Measurements from ENCODE around the gene EVA1C. TPM values are rescaled to one million over a fixed set of nuclear protein-coding genes. Genes with fewer than 3 reads are reported as not detected.

The EVA1C gene
- polyA plus RNA-seq, 1 experiment, result 9.6 TPM

DNA sequence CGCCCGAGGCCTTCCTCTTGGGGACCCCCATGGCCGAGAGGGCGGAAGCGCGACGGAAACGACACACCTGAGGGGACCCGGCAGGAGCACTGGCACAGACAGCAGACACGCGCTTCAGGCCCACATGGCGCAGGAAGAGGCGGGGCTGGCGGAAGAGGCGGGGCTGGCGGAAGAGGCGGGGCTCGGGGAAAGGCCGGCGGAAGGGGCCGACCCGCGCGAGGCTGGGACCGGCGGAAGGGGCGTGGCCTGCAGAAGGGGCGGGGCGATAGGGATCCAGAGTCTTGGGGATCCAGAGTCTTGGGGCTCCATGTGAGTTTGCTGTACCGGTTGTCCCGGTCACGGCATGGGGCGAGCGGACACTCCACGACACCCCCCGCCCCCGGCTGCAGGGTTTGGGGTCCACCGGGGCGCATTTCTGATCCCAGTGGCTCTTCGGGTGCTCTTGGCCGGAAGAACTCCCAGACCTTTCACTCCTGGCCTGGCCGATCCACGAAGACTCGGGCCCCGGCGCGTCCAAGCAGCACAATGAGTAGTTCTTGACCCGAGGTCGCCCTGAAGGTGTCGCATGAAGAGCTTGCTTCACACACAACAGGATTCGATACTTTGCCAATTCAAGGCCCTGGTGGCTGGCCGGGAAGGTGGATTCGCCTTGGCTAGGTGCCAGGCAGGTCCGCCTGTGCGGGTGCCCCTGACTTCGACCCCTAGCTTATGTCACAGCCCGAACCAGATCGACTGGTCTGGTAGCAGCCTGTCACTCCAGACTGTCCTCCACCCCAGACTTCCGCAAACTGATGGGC lies 19.4 kb upstream of the EVA1C start, which contains the start of gene URB1:
Gene URB1, minus strand, starts transcription at position 133 of the 797 bp plus-strand sequence. Its CDS starts 102 bp downstream, at position 31.
- DNase-seq (ENCODE audit: low read depth), result no peak
- ChIA-PET POLR2A (no interaction called here), CTCF (interaction anchor here (0.7 to 2.1 kb wide), 8 partner anchors 9 to 208 kb away, joined by 3 to 7 read pairs (median 3); no protein-coding TSS in a partner anchor)
- Histone ChIP-seq H3K4me3 (ENCODE audit: low read depth, low read length) (peak within 1 kb of the TSS; percentile 58), H3K36me3 (ENCODE audit: control insufficient read depth, insufficient read depth, low read length) (no peaks in the 10 kb centered on the region), H3K27me3 (ENCODE audit: control insufficient read depth, insufficient read depth, low read length) (no peaks in the 10 kb centered on the region; the same call in 1 of the 2 replicates)
- TF ChIP-seq, protein P1, sequence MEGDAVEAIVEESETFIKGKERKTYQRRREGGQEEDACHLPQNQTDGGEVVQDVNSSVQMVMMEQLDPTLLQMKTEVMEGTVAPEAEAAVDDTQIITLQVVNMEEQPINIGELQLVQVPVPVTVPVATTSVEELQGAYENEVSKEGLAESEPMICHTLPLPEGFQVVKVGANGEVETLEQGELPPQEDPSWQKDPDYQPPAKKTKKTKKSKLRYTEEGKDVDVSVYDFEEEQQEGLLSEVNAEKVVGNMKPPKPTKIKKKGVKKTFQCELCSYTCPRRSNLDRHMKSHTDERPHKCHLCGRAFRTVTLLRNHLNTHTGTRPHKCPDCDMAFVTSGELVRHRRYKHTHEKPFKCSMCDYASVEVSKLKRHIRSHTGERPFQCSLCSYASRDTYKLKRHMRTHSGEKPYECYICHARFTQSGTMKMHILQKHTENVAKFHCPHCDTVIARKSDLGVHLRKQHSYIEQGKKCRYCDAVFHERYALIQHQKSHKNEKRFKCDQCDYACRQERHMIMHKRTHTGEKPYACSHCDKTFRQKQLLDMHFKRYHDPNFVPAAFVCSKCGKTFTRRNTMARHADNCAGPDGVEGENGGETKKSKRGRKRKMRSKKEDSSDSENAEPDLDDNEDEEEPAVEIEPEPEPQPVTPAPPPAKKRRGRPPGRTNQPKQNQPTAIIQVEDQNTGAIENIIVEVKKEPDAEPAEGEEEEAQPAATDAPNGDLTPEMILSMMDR (IDR thresholded peaks at IDR 0.05; ENCODE audit: insufficient read depth, low read depth, low read length), result 0 out of 2 replicates have a peak, but pooled peaks have one; percentile 2

DNA sequence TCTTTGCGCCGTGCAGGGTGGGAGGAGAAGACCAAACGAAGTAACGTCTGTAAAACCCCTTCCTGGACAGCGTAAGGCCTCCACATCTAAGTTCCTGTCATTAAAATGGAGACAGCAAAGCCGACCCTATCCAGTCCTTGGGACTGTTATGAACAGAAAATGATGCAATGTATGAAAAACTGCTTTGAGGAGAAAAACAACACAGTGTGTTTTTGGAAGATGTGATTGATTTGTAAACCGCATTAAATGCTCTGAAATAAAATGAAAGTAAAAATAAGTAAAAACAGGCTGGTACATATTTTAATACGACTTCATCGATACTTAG lies 18.9 kb upstream of the EVA1C start:
- no peaks in the 10 kb centered on the region; the same call in 1 of the 2 replicates for H3K27me3 ChIP-seq (ENCODE audit: control insufficient read depth, insufficient read depth, low read length)
- no peaks in the 10 kb centered on the region for H3K36me3 ChIP-seq (ENCODE audit: control insufficient read depth, insufficient read depth, low read length)
- ChIA-PET CTCF (interaction anchor here (0.7 to 1.4 kb wide), 4 partner anchors 8 to 208 kb away, joined by 3 to 4 read pairs (median 3); no protein-coding TSS in a partner anchor), POLR2A (no interaction called here)
- TF ChIP-seq, protein P1 (IDR thresholded peaks at IDR 0.05; ENCODE audit: insufficient read depth, low read depth, low read length), result no peak
- peak overlapping the region; percentile 58 for H3K4me3 ChIP-seq (ENCODE audit: low read depth, low read length)
- DNase-seq (ENCODE audit: low read depth), result no peak

DNA sequence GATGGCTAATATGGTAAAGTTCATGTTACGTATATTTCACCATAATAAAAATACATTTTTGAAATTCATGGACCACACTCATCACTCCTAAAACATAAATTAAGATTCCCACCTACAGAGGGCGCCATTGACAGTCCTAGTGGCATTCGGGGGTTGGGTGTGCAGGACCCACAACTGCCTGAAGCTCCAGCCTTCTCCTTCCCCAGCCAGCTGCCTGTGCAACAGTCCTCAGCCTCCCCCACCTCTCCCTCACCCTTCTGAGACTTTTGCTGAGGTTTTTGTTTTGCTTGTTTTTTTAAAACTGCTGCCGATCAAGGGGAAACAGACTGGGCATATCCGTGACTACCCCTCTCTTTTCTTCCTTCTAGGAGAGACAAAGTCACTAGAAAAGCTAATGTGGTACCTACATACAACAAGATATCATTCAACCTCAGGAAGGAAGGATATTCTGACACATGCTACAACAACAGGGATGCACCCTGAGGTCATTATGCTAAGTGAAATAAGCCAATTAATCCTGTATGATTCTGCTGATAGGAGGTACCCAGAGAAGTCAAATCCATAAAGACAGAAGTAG lies 9.2 kb upstream of the EVA1C start:
- Histone ChIP-seq H3K4me3 (ENCODE audit: low read depth, low read length) (no peak overlapping the region), H3K36me3 (ENCODE audit: control insufficient read depth, insufficient read depth, low read length) (no peaks in the 10 kb centered on the region), H3K27me3 (ENCODE audit: control insufficient read depth, insufficient read depth, low read length) (no peaks in the 10 kb centered on the region; the same call in 1 of the 2 replicates)
- ChIA-PET CTCF (interaction anchor here (0.6 to 7.6 kb wide), 24 partner anchors 8 to 205 kb away, joined by 3 to 87 read pairs (median 3); partner anchors contain the start of gene EVA1C), POLR2A (interaction anchor here (0.6 kb wide), 1 partner anchor 11 kb away, joined by 4 read pairs; no protein-coding TSS in a partner anchor)
- DNase-seq (ENCODE audit: low read depth), result no peak
- TF ChIP-seq, protein P1 (IDR thresholded peaks at IDR 0.05; ENCODE audit: insufficient read depth, low read depth, low read length), result peak; percentile 69

DNA sequence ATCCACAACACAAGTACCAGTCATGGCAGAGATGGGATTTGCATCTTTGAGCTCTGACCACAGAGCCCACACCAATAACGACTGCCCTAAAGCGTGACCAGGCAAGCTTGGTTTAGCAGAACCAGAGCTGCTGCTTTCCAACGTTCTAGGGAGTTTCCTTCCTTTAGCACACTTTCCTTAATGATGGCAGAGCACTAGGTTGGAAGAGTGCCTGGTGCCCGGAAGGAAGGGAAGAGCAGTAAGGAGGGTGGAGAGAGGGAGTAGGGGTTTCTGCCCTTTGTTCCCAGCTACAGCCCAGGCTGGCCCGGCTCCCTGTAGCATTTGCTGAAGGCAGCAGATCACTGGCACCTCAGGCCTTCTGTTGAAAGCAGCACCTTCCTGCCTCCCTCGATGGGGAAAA lies 6.1 kb upstream of the EVA1C start:
- TF ChIP-seq, protein P1 (IDR thresholded peaks at IDR 0.05; ENCODE audit: insufficient read depth, low read depth, low read length), result no peak
- ChIA-PET CTCF (interaction anchor here (0.9 to 7.6 kb wide), 5 partner anchors 9 to 201 kb away, joined by 3 to 87 read pairs (median 4); no protein-coding TSS in a partner anchor), POLR2A (no interaction called here)
- Histone ChIP-seq H3K27me3 (ENCODE audit: control insufficient read depth, insufficient read depth, low read length) (no peaks in the 10 kb centered on the region), H3K4me3 (ENCODE audit: low read depth, low read length) (no peak overlapping the region), H3K36me3 (ENCODE audit: control insufficient read depth, insufficient read depth, low read length) (no peaks in the 10 kb centered on the region)
- DNase-seq (ENCODE audit: low read depth), result no peak

DNA sequence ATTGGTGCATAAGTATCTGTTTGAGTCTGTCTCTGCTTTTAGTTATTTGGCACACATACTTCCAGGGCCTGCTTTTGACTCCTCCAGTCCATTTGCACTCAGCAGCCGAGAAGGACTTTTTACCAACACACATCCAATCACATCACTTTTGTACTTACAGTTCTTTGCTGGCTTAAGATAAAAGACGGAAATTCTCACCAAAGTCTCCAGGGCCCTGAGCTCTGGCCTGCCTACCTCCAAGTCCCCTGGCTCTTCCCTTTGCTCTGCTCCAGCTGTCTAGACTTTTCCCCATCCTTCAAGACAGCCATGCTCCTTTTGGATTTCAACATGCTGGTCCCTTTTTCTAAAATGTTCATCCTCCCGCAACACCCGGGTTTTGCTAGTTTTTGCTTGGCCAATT lies 2.2 kb upstream of the EVA1C start:
- POLR2A ChIA-PET, result no interaction called here
- CTCF ChIA-PET, result interaction anchor here (2.4 to 2.8 kb wide), 2 partner anchors 152 to 159 kb away, joined by 6 to 7 read pairs; no protein-coding TSS in a partner anchor
- DNase-seq (ENCODE audit: low read depth), result no peak

More for the DNA sequence above, 2.2 kb upstream of the EVA1C start:
- no peaks in the 10 kb centered on the region for H3K27me3 ChIP-seq (ENCODE audit: control insufficient read depth, insufficient read depth, low read length)
- no peaks in the 10 kb centered on the region for H3K36me3 ChIP-seq (ENCODE audit: control insufficient read depth, insufficient read depth, low read length)
- TF ChIP-seq, protein P1 (IDR thresholded peaks at IDR 0.05; ENCODE audit: insufficient read depth, low read depth, low read length), result no peak
- no peak overlapping the region for H3K4me3 ChIP-seq (ENCODE audit: low read depth, low read length)

Data from BJ (cell line).